H9 (cell line): Measurements from ENCODE around the gene TAF10. TPM values are rescaled to one million over a fixed set of nuclear protein-coding genes. Genes with fewer than 3 reads are reported as not detected.
A peak's percentile ranks its signal among the peaks of the same experiment; 100 is the strongest.

Experiments
- DNase-seq: peaks from one replicate; pipeline ENCODE4 v3.0.0-alpha.2; 2017
- H2AFZ ChIP-seq: one replicate; pipeline ENCODE4 v1.6.1; 2013; ENCODE audit warnings: mild to moderate bottlenecking, low read length, control low read depth, moderate library complexity
- H2AK5ac ChIP-seq: 2 replicates; pipeline ENCODE4 v1.6.1; 2013; ENCODE audit warnings: low read length, control low read depth, mixed read lengths; ENCODE audit not compliant: insufficient read length
- H2BK120ac ChIP-seq: one replicate; pipeline ENCODE4 v1.6.1; 2013; ENCODE audit warnings: low read depth, mild to moderate bottlenecking, low read length, control low read depth, inconsistent platforms; ENCODE audit not compliant: poor library complexity, severe bottlenecking
- H2BK12ac ChIP-seq: 2 replicates; pipeline ENCODE4 v1.6.1; 2013; ENCODE audit warnings: low read length, control low read depth, mixed read lengths, low read depth; ENCODE audit not compliant: insufficient read length
- H2BK15ac ChIP-seq: 2 replicates; pipeline ENCODE4 v1.6.1; 2013; ENCODE audit warnings: low read depth, low read length, control low read depth
- H2BK20ac ChIP-seq: one replicate; pipeline ENCODE4 v1.6.1; 2013; ENCODE audit warnings: low read depth, mild to moderate bottlenecking, low read length, control low read depth, inconsistent platforms; ENCODE audit not compliant: poor library complexity, severe bottlenecking
- H2BK5ac ChIP-seq: 2 replicates; pipeline ENCODE4 v1.6.1; 2013; ENCODE audit warnings: low read length, control low read depth, mixed read lengths; ENCODE audit not compliant: insufficient read length
- H3K14ac ChIP-seq: 2 replicates; pipeline ENCODE4 v1.6.1; 2013; ENCODE audit warnings: low read length, control low read depth; ENCODE audit not compliant: insufficient read depth
- H3K18ac ChIP-seq: 2 replicates; pipeline ENCODE4 v1.6.1; 2013; ENCODE audit warnings: low read depth, mild to moderate bottlenecking, mixed read lengths, low read length, control low read depth; ENCODE audit not compliant: insufficient read length
- H3K23ac ChIP-seq: 2 replicates; pipeline ENCODE4 v1.6.1; 2013; ENCODE audit warnings: low read length, control low read depth, mixed read lengths, low read depth; ENCODE audit not compliant: insufficient read length
- H3K23me2 ChIP-seq: 2 replicates; pipeline ENCODE4 v1.6.1; 2013; ENCODE audit warnings: low read depth, mild to moderate bottlenecking, mixed read lengths, low read length, control low read depth; ENCODE audit not compliant: insufficient read length, poor library complexity, severe bottlenecking
- H3K27ac ChIP-seq: 2 replicates; pipeline ENCODE4 v1.5.1; 2013; ENCODE audit warnings: low read length, control low read depth, mixed read lengths, low read depth; ENCODE audit not compliant: insufficient read length
- H3K27me3 ChIP-seq: 2 replicates; pipeline ENCODE4 v1.6.1; 2013; ENCODE audit warnings: low read length, control low read depth, inconsistent platforms; ENCODE audit not compliant: insufficient read depth
- H3K4ac ChIP-seq: 2 replicates; pipeline ENCODE4 v1.6.1; 2013; ENCODE audit warnings: low read depth, mild to moderate bottlenecking, control low read depth, inconsistent platforms, low read length, moderate library complexity
- H3K4me1 ChIP-seq: 2 replicates; pipeline ENCODE4 v1.6.1; 2013; ENCODE audit warnings: low read length, control low read depth, inconsistent platforms; ENCODE audit not compliant: insufficient read depth
- H3K4me2 ChIP-seq: 2 replicates; pipeline ENCODE4 v1.6.1; 2013; ENCODE audit warnings: low read length, control low read depth, mixed read lengths; ENCODE audit not compliant: insufficient read length, insufficient read depth
- H3K56ac ChIP-seq: 2 replicates; pipeline ENCODE4 v1.6.1; 2013; ENCODE audit warnings: low read depth, mild to moderate bottlenecking, mixed read lengths, low read length, control low read depth; ENCODE audit not compliant: insufficient read length
- H3K79me1 ChIP-seq: 2 replicates; pipeline ENCODE4 v1.6.1; 2013; ENCODE audit warnings: low read depth, mild to moderate bottlenecking, moderate library complexity, low read length, control low read depth, inconsistent platforms; ENCODE audit not compliant: insufficient read depth, poor library complexity, severe bottlenecking
- H3K79me2 ChIP-seq: 2 replicates; pipeline ENCODE4 v1.6.1; 2013; ENCODE audit warnings: low read length, control low read depth, inconsistent platforms; ENCODE audit not compliant: insufficient read depth
- H3K9ac ChIP-seq: 2 replicates; pipeline ENCODE4 v1.6.1; 2013; ENCODE audit warnings: low read length, control low read depth, mixed read lengths; ENCODE audit not compliant: insufficient read length; ENCODE audit errors: extremely low read depth
- H3K9me3 ChIP-seq: one replicate; pipeline ENCODE4 v1.6.1; 2013; ENCODE audit warnings: low read depth, low read length, inconsistent platforms; ENCODE audit not compliant: control insufficient read depth
- H3T11ph ChIP-seq: one replicate; pipeline ENCODE4 v1.6.1; 2013; ENCODE audit warnings: mild to moderate bottlenecking, low read length, control low read depth, inconsistent platforms
- H4K20me1 ChIP-seq: one replicate; pipeline ENCODE4 v1.6.1; 2013; ENCODE audit not compliant: control insufficient read depth, insufficient read length, insufficient read depth
- H4K5ac ChIP-seq: 2 replicates; pipeline ENCODE4 v1.6.1; 2013; ENCODE audit warnings: low read depth, mild to moderate bottlenecking, mixed read lengths, low read length, control low read depth; ENCODE audit not compliant: insufficient read length
- H4K8ac ChIP-seq: replicated peaks from 2 replicates; pipeline ENCODE4 v1.6.1; 2013; ENCODE audit warnings: low read length, control low read depth, mixed read lengths, low read depth; ENCODE audit not compliant: insufficient read length
- H4K91ac ChIP-seq: 2 replicates; pipeline ENCODE4 v1.6.1; 2013; ENCODE audit warnings: low read depth, mild to moderate bottlenecking, moderate library complexity, mixed read lengths, low read length, control low read depth; ENCODE audit not compliant: insufficient read length
- H3K27ac Mint-ChIP-seq, 3 experiments: 2 replicates in 2 of 3; 3 replicates in 1 of 3; pipeline ENCODE4 v1.8.0; 2020 to 2021; ENCODE audit warnings: mixed read lengths in 3 of 3, mild to moderate bottlenecking in 1 of 3, moderate library complexity in 1 of 3
- H3K27me3 Mint-ChIP-seq: 2 replicates; pipeline ENCODE4 v1.8.0; 2021; ENCODE audit warnings: low read depth, mild to moderate bottlenecking, moderate library complexity, mixed read lengths
- H3K36me3 Mint-ChIP-seq, 3 experiments: 2 replicates in 2 of 3; 3 replicates in 1 of 3; pipeline ENCODE4 v1.8.0; 2020 to 2021; ENCODE audit warnings: low read depth in 3 of 3, mixed read lengths in 3 of 3; ENCODE audit not compliant: insufficient read depth in 1 of 3
- H3K4me1 Mint-ChIP-seq, 2 experiments: 2 replicates each; pipeline ENCODE4 v1.8.0; 2020; ENCODE audit warnings: mixed read lengths in 2 of 2
- H3K4me3 Mint-ChIP-seq, 2 experiments: 2 replicates in 1 of 2; 3 replicates in 1 of 2; pipeline ENCODE4 v1.8.0; 2020 to 2021; ENCODE audit warnings: mild to moderate bottlenecking in 2 of 2, mixed read lengths in 2 of 2, moderate library complexity in 1 of 2
- H3K9me3 Mint-ChIP-seq, 2 experiments: 2 replicates in 1 of 2; 3 replicates in 1 of 2; pipeline ENCODE4 v1.8.0; 2020; ENCODE audit warnings: mild to moderate bottlenecking in 2 of 2, mixed read lengths in 2 of 2, moderate library complexity in 1 of 2
- CTCF ChIP-seq: fragments of 200-600 bp; sonication (generic); conservative IDR thresholded peaks from 3 replicates; pipeline ENCODE4 v1.8.0; 2021; ENCODE audit warnings: antibody characterized with exemption, mild to moderate bottlenecking
- WGBS: extraction: QIAGEN DNeasy Blood & Tissue Kit; methylation state at CpG from one replicate; pipeline ENCODE4 v1.1.7; 2013; ENCODE audit warnings: missing lambda C conversion rate, low lambda C conversion rate, mixed read lengths; ENCODE audit not compliant: insufficient read length; ENCODE audit errors: extremely low coverage; 5-methylcytosine and 5-hydroxymethylcytosine counted together
- total RNA-seq: library from RNA; stranded (reverse); gene quantifications from 2 replicates; pipeline ENCODE4 v1.2.1, GENCODE V29; 2021

Gene TAF10
- total RNA-seq, 1 experiment from 2014 or later, result 198 TPM

- Histone ChIP-seq H3K4me2 (no peak overlapping the region), H2AFZ (no peak overlapping the region), H2BK20ac (no peak overlapping the region), H3K9ac (no peak overlapping the region), H4K91ac (no peak overlapping the region), H3K27me3 (no peaks in the 10 kb centered on the region), H4K5ac (no peak overlapping the region), H4K8ac (no peak overlapping the region), H3T11ph (no peak overlapping the region), H2BK5ac (no peak overlapping the region), H2BK15ac (no peak overlapping the region), H3K4ac (no peak overlapping the region), H4K20me1 (no peaks in the 10 kb centered on the region), H3K79me2 (no peaks in the 10 kb centered on the region), H3K14ac (no peak overlapping the region), H3K4me1 (no peaks in the 10 kb centered on the region; the same call in 1 of the 2 replicates), H3K79me1 (no peaks in the 10 kb centered on the region), H3K18ac (no peak overlapping the region), H2BK120ac (no peak overlapping the region), H3K56ac (no peak overlapping the region), H3K23me2 (peaks cover 13% of the 10 kb centered on the region), H3K27ac (no peak overlapping the region), H2AK5ac (no peak overlapping the region), H3K9me3 (no peaks in the 10 kb centered on the region), H3K23ac (no peak overlapping the region), H2BK12ac (no peak overlapping the region)
- H3K4me3 Mint-ChIP-seq, result peak overlapping the region in 1 of 2 experiments; percentile 64; a peak in 2 of 5 replicates
- no peaks in the 10 kb centered on the region; the same call in 1 of the 2 replicates for H3K27me3 Mint-ChIP-seq
- H3K4me1 Mint-ChIP-seq, result peaks cover 24% of the 10 kb centered on the region in 2 experiments
- no peaks in the 10 kb centered on the region for H3K9me3 Mint-ChIP-seq
- no CpG with 5 or more reads among the region's 8 CpGs for WGBS
- H3K27ac Mint-ChIP-seq, result peak overlapping the region; percentile 17 to 49 (median 46); a peak in 3 of 7 replicates
- H3K36me3 Mint-ChIP-seq, result peaks cover 32 to 51% (median 46%) of the 10 kb centered on the region in 3 experiments; a peak in 6 of 7 replicates
- DNase-seq, result peak; percentile 2
- TF ChIP-seq CTCF, result no peak
Measured at GRCh38 chr11:6609502-6610015, 2.5 kb downstream of the TAF10 start.
